HG03432 (cell line): ENCODE results near the gene SPOCK2.

ENCODE experiments used
- ATAC-seq: cut with Tn5 transposase; IDR thresholded peaks from one replicate; pipeline ENCODE4 v1.9.1; 2021; ENCODE audit warnings: mild to moderate bottlenecking, moderate library complexity; ENCODE audit not compliant: unreplicated experiment

SPOCK2 gene

DNA sequence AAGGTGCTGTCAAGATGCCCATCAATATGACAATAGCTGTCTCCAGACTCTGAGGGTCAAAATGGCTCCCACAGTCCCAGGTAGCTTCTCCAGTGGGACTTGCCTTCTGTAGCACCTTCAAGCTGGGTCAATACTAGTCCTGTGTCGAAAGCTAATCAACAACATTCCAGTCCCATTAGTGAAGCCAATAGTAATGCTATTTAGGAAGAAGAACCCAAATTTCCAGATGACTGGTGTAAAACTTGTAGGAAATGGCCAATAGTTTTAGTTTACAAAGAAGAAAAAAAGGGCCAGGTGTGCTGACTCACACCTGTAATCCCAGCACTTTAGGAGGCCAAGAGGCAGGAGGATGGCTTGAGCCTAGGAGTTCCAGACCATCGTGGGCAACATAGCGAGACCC lies 2.0 kb upstream of the SPOCK2 start:
- no peak for ATAC-seq

DNA sequence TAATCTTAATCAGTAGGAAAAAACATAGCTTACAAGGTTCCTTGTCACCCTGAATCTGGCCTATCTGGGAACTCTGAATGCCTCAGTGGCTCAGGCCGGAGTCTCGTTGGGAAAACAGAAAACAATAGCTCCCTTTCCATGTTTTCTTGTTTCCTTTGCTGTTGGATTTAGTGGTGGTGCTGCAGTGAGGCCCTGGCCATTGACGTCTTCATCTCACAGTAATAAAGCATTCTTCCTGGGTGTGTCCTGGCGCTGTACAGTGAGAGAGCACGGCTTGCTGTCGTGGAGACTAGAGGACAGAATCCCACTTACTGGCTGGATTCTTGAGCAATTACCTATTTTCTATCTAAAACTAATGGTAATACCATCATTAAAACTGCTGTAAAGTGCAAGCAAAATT lies 1.3 kb upstream of the SPOCK2 start:
- no peak for ATAC-seq

GRCh38 chr10:72088889-72089575 lies 681 bp upstream of the SPOCK2 start:
- ATAC-seq = no peak

GRCh38 chr10:72087392-72087968 lies 871 bp downstream of the SPOCK2 start:
- ATAC-seq = no peak

DNA sequence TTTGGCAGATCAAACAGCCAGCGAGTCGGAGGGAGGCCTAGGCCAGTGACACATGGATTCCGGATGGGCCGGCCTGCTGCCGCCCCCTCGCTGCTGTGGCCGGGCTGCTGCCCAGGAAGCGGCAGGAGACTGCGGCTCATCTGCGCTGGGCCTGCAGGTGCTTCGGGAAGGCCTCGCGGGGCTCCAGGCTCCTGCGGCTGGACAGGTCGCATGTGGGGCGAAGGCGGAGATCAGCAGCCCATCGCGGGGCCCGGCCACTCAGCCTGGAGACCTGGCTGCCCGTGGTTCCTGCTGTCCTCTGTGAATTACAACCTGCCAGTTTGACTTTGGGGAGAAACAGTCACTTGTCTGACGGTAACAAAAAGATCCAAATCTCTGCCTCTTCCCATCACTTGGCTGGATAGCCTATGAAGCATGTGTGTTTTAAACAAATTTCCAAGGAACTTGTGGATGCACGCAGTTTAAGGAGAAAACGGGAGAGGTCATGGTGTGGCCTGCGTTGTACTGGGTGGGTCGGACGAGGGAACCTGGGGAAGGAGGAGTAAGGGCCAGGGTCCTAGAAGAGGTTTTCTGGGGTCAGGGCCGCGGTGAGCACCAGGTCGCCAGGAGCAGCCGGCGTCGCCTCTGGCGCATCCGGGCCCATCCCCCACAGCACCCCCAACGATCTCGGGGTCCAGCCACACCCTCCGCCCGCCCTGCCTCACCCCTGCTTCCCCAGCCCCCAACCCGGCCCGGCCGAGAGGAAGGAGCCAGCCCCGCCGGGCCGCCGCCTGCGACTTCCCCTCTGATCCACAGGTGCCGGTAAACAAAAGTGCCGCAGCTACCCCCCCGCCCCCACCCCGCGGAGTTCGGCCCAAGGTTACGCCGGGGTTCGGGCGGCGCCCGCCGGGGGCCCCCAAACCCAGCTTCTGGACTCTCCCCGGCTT lies 1.6 kb downstream of the SPOCK2 start:
- ATAC-seq = no peak

GRCh38 chr10:72085864-72086465 lies 2.4 kb downstream of the SPOCK2 start:
- ATAC-seq = no peak

- no peak for ATAC-seq
Observed at GRCh38 chr10:72085166-72085565, 3.2 kb downstream of the SPOCK2 start.

DNA sequence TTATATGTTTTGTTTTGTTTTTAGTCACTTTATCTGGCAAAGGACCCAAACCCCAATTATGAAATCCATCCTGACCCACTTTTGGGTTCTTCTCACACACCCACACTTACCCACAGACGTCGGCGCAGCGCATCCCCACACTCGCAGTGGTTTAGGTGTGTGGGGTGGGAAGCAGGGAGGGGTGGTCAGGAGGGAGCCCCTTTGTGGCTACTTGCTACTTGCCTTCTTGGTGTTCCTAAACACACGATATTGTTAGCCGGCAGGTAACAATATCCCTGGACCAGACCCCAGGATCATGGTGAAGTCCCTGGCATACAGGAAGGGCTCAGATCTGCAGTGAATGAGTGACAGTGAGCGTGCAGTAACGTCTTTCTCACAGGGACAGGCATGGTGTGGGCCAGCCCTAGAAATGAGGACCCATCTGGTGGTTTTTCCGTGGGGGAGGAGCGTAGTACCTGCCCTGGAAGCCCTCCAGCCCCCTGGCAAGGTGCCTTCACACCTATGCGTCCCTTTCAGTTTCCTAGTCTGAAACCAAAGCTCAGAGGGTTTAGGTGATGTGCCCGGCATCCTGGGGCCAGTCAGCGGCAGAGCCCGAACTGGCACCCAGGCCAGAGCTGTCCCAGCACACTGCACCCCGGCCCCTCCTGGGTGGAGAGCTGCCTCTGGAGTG lies 4.4 kb downstream of the SPOCK2 start:
- ATAC-seq = no peak

DNA sequence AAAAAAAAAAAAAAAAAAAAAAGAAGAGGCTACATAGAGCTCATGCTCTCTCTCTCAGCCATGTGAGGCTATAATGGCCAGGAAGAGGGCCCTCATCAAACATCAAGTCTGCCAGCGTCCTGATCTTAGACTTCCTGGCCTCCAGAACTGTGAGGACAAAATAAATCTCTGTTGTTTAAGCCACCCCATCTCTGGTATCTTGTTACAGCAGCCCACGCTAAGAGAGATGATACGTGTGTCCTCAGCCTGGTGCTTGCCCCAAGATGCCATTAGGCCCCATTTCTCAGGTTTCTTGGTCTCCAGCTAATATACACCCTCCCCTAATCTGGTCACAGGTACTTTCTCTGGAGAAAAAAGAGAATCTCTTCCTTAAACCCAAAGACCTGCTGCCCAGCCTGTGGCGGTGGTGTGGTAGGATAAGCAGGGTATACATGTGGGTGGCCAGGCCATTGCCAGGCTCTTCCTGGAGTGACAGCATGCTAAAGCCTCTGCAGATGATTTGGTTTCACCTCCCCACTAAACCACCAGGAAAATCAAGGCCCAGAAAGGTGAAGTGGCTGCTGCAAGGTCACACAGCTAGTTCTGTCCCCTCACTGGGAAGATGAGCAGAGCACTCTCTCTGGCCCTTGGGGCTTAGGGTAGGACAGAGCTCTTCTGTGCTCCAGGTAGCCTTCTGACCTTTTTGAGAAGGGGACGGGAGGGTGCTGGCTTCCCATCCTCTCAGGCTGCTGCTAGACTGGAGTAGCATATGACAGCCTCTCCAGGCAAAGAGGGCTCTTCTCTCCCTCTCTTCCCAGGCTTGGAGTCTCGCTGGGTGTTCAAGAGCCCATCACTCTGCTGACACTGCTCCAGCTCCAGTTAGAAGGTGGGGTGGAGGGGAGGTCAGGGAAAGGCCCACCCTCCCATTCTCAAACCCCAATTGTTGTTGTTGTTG lies 5.2 kb downstream of the SPOCK2 start:
- no peak for ATAC-seq

DNA sequence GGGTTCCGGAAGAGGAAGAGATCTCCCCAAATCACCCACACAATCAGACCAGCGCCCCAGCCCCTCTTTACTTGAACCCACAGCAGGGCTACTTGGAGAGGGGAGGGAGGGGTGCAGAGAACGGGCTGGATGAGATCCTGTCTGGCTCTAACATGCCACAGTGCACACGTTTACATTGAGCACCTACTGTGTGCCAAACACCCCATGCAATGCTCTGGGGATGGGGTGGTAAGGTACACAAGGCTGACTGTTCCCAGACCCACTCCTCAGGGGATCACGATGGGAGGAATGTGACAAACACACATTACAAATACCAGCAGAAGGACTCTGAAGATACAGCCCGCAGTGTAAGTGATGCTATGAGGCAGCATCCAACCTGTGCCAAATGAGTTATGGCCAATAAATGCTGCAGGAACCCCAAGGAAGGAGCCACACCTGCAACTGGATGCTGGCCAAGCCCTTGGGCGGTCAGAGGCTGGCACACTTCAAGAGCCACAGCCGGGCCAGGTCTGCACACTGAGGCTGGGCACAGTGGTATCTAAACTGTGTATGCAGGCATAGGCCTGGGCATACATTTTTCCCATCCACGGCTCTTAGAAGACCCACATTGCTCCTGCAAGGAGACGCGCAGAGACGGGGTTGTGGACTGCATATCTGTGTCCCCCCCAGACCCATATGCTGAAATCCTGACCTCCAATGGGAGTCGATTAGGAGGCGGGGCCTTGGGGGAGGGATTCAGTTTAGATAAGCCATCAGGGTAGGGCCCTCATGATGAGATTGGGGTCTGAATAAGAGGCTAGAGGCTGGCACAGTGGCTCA lies 6.4 kb downstream of the SPOCK2 start:
- no peak for ATAC-seq

DNA sequence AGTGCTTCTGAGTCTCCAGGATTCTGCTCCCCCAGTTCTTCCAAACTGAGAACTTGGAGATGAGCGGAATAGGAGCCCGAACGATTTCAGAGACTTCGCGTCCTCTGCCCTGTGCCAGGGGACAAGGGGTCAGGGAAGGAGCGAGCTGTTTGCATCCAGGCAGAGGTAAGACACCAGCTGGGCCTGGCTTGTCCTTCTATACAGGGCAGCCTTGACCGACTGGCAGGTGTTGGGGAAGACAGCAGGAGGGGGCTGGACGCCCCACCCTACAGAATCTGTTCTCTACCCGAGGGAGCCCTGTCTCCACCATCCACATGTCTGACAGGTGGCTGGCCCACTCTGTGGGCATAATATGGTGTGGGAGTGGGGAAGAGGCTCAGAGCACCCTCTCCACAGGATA lies 7.1 kb downstream of the SPOCK2 start:
- ATAC-seq = no peak

DNA sequence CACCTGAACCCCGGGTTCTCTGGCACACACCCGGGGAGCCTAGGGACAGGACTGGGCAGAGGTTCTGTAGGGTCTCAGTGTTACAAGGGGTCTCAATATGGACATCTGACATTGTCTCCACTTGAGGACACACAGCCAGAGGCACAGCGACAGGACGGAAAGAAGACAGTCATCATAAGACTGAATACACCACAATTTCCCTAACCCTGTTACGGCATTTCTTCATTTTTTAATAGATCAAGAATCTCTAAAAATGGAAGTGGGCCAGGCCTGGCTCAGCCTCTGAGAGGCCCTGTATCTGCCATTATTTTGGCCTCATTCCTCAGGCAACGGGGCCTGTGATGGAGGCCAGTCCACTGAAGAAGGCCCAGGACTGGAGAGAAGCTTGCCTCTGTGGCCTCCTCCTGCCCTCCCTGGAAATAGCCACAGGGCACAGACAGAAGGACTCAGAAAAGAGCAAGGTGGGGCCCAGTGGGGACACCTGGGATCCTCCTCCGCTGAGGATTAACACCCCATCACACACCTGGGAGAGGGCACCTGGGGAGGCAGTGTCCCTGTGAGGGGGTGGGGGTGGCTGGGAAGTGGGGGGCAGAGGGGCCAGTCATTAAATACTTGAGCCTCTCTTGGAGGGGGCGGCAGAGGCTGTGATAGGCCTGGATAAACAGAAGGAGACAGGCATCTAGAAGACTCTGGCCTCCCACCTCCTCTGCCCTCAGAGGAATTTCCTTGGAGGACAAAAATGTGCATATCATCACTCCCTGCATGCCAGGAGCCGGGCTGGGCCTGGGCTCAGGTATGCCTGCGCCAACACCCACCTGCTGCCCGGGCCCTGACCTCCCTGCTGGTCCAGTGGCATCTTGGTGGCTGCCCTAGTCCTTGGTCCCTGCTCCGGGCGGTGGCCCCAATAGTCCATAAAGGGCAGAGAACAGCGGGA lies 8.0 kb downstream of the SPOCK2 start:
- ATAC-seq = no peak

GRCh38 chr10:72079356-72079755 lies 9.0 kb downstream of the SPOCK2 start:
- no peak for ATAC-seq

DNA sequence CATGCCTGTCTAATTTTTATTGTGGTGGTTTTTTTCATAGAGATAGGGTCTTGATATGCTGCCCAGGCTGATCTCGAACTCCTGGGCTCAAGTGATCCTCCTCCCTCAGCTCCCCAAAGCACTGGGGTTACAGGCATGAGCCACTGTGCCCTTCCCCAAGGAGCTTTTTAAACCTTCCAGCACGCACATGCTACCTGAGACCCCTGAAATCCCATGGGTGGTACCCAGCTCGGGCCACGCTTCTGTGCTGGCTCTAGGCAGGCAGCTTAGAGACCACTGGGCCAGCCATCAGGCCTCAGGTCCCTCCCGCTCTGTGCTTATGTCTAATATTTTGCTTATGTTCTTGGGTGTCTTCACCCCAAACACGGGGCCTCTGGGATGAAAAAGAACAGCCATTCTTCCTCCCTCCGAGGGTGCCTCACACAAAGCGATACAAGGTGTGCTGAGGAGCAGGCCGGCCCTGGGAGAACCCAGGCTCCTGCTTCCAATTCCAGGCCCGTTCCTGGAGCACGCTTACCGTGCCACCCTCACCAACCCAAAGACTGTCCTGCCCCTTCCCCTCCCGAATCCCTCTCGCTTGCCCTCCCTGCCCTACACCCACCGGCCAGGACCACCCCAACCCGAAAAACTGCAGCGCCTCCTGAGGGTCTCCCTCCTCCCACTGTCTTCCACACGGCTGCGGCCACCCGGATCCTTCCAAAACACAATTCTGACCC lies 10.9 kb downstream of the SPOCK2 start:
- no peak for ATAC-seq

GRCh38 chr10:72076756-72077155 lies 11.6 kb downstream of the SPOCK2 start:
- no peak for ATAC-seq

GRCh38 chr10:72075376-72076115 lies 12.8 kb downstream of the SPOCK2 start:
- no peak for ATAC-seq
